ENCODE results near the gene PPP3R1.

GRCh38 chr2:68167186-68167585, 85.1 kb downstream of the PPP3R1 start:
- TF ChIP-seq, protein P1, sequence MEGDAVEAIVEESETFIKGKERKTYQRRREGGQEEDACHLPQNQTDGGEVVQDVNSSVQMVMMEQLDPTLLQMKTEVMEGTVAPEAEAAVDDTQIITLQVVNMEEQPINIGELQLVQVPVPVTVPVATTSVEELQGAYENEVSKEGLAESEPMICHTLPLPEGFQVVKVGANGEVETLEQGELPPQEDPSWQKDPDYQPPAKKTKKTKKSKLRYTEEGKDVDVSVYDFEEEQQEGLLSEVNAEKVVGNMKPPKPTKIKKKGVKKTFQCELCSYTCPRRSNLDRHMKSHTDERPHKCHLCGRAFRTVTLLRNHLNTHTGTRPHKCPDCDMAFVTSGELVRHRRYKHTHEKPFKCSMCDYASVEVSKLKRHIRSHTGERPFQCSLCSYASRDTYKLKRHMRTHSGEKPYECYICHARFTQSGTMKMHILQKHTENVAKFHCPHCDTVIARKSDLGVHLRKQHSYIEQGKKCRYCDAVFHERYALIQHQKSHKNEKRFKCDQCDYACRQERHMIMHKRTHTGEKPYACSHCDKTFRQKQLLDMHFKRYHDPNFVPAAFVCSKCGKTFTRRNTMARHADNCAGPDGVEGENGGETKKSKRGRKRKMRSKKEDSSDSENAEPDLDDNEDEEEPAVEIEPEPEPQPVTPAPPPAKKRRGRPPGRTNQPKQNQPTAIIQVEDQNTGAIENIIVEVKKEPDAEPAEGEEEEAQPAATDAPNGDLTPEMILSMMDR (IDR thresholded peaks at IDR 0.05 in 8 of 11, conservative IDR thresholded peaks at IDR 0.05 in 3 of 11), result no peak
- no peak for TF ChIP-seq POLR2A (IDR thresholded peaks at IDR 0.05)

All from spleen (tissue), 7 donors.